SKM-1 (cell line): Measurements from ENCODE around the gene ZDHHC24.
"Not testable (repeated sequence)": the region's sequence is repeated elsewhere in the genome, so short reads cannot be mapped to it uniquely, and the experiment has no call there.

Source experiments
- DNase-seq: peaks from one replicate; lab custom pipeline; 2025; ENCODE audit not compliant: unreplicated experiment; lab: John Stamatoyannopoulos, UW

ZDHHC24 gene, protein sequence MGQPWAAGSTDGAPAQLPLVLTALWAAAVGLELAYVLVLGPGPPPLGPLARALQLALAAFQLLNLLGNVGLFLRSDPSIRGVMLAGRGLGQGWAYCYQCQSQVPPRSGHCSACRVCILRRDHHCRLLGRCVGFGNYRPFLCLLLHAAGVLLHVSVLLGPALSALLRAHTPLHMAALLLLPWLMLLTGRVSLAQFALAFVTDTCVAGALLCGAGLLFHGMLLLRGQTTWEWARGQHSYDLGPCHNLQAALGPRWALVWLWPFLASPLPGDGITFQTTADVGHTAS

GRCh38 chr11:66545701-66546367 lies at the start of gene ZDHHC24:
Gene ZDHHC24, minus strand, starts transcription at chr11:66546048. Its CDS starts 45 bp downstream, at chr11:66546003.
- peak; percentile 96 for DNase-seq

DNA sequence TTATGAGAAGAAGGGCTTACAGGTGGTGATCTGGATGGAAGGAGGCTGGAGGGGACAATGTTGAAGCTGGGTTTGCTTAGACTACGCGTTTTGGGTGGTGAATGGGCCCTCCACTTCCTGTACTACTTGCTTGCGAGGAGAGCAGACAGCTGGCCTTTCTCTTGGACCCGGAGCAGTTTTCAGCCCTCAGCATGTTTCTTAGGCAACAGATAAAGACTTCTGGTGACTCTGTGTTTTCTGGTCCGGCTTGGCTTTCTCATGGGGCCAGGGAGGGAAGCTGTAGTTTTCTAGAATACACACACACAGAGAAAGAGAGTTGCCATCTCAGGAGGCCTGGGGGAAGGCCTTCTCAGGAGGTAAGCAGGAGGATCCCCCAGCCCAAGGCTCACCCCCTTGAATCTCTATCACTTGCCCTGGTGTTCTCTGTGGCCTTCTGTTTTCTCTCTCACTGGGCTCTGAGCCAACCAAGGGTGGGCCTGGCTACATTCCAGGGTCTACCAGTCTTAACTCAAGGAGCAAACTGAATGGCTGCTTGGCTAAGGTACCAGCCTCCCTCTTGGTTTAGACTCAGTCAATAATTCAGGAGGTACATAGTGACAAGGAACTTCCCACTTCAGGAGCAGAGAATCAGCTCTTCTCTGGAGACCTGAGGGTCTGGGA lies 49.5 kb upstream of the ZDHHC24 start:
- no peak for DNase-seq

- DNase-seq, result no peak
Observed at GRCh38 chr11:66593650-66594049, 47.8 kb upstream of the ZDHHC24 start.

- DNase-seq, result no peak
Observed at GRCh38 chr11:66593303-66593635, 47.4 kb upstream of the ZDHHC24 start.

DNA sequence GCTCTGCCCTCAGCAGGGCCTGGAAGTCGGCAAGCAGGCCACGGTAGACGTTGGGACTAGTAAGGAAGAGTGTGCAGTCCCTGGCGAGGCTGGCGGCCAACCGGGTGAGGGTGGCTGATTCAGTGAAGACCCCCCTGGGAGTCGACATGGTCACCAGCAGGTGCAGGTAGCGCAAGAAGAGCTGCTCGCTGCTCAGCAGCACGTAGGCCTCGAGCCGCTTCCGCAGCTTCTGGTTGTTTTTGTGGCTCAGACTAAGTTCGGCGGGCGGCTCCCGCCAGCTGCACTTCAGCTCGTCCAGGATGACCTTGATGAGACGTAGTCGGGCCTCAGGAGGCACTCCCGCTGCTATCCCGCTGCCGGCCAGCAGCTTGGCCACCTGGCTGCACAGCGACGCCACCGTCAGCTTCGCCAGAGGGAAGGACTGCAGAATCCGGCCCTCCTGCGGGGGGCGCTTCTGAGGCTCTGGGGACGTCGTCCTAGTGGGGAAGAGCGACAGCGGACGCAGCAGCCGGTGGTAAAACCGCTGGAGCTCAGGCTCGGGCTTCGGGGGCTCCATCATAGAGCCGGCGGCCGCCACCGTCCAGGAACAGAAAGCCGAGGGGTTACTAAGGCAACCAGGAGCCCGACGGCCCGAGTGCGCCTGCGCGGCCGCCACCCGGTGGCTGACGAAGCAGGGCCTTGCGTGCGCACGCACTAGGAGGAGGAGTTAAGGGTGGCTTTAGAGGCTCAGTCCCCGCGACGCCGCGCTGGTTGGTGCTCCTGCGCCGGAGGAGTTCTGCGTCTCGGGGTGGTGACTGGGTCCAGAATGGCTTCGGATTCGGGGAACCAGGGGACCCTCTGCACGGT lies 46.8 kb upstream of the ZDHHC24 start, which contains the start of the genes CCDC87 and CCS:
Gene CCDC87, minus strand, starts transcription at position 607 of the 846 bp plus-strand sequence. Its CDS starts 48 bp downstream, at position 559.
Gene CCS, plus strand, starts transcription at position 729 of the 846 bp plus-strand sequence. Its CDS starts 77 bp downstream, at position 806.
- peak; percentile 92 for DNase-seq

DNA sequence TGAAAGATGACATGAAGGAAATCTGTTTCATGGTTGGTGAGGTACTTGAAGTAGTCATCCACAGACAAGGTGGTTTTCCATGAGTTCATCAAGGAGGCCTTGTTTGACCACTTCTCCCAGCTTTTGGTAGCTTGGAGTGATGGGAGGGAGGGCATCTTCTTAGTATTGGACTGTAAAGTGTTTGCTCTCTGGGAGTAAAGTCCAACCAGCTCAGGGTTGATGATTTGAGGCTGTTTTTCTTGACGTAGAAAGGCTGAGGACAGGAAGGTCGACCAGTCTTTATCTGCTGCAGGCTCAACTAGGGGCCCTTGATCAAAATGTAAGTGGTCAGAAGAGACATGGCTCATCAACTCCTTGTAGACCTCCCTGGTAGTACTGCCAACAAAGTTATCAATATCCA lies 45.3 kb upstream of the ZDHHC24 start:
- no peak for DNase-seq

DNA sequence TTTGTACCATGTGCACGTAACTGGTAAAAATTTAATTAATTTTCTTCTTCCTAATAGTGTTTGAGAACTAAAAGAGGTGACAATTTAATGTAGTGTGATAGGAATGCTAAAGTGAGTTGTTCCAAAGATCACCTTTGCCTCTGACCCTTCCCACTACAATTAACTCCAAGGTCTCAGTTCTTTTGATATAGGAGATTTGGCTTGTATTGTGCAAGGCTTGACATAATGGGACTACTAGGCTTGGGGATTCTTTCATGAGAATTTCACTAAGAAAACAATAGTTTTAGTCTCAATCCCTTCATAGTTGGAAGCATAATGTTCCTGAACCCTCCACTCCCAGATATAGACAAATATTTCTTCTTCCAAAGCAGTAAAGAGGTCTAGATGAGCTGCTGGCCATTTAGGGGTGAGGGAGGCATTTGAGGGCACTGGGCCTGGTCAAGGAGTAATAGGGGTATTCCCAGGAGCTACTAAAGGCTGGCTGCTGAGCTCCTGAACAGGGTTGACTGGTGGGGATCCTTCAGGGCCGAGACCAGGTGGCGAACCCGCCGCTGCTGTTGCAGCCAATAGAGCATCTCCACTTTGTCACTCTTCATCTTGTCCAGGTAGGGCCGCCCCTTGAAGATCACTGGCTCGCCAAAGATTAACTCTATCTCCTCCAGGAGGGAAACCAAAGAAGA lies 44.3 kb upstream of the ZDHHC24 start:
- no peak for DNase-seq

- DNase-seq, result not testable (repeated sequence)
Observed at GRCh38 chr11:66589315-66589714, 43.5 kb upstream of the ZDHHC24 start.

GRCh38 chr11:66586136-66586535 lies 40.3 kb upstream of the ZDHHC24 start:
- DNase-seq, result no peak

DNA sequence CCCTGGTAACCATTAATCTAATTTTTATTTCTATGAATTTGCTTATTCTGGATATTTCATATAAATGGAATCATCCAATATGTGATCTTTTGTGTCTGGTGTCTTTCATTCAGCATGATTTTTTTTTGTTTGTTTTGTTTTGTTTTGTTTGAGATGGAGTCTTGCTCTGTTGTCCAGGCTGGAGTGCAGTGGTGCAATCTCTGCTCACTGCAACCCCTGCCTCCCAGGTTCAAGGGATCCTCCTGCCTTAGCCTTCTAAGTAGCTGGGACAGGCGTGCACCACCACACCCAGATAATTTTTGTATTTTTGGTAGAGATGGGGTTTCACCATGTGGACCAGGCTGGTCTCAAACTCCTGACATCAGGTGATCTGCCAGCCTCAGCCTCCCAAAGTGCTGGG lies 39.6 kb upstream of the ZDHHC24 start:
- DNase-seq, result not testable (repeated sequence)

DNA sequence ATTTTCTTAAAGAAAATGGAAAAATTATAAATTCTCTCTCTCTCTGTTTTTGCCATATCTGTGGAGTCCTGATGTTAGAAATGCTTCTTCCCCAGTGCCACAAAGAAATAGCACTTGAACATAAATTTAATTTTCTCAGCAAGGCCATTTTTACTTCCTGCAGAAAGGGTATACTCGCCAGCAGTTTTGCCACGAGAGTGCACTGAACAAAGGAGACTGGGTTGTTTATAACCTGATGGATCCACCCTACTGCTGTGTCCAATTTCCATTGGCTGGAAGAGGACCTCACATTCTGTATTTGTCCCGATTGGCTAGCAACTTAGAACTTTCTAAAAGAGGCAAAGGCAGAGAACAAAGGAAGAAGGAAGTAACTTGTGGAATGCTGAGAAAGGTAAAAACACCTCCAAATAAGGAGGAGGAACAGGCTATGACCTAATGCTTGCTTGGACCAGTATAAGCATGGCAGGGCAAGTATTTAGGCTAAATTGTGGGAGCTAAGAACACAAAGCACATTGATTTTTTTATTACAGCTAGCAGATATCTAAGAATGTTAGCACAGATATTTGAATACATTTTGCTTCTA lies 36.8 kb upstream of the ZDHHC24 start:
- not testable (repeated sequence) for DNase-seq

DNA sequence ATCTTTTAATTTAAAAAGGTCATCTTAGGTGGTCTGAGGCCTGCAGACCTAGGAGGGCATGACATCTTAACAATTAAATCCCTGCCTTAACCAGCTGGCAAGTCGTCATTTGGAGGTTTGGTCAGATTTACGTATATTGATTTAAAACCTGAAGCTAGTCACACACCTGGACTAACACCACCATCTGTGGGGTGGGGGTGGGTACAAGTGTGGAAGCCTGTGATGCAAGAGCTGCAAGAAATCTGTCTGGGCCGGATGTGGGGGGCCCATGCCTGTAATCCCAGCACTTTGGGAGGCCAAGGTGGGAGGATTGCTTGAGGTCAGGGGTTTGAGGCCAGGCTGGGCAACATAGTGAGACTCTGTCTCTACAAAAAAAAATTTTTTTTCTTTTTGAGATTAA lies 35.4 kb upstream of the ZDHHC24 start:
- no peak for DNase-seq

GRCh38 chr11:66580803-66581202 lies 35.0 kb upstream of the ZDHHC24 start:
- no peak for DNase-seq

GRCh38 chr11:66579017-66579606 lies 33.3 kb upstream of the ZDHHC24 start:
- peak; percentile 20 for DNase-seq

DNA sequence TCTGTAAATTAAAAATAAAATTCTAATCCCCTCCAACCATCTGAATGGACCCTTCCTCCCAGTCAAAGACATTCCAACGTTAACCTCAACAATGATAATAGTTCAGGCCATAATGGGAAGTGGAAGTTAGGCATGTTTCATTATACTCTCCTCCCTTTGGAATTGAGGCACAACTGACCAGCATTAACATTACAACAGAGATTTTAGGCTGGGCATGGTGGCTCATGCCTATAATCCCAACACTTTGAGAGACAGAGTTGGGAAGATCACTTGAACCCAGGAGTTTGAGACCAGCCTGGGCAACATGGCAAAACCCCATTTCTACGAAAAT lies 25.0 kb upstream of the ZDHHC24 start:
- no peak for DNase-seq

DNA sequence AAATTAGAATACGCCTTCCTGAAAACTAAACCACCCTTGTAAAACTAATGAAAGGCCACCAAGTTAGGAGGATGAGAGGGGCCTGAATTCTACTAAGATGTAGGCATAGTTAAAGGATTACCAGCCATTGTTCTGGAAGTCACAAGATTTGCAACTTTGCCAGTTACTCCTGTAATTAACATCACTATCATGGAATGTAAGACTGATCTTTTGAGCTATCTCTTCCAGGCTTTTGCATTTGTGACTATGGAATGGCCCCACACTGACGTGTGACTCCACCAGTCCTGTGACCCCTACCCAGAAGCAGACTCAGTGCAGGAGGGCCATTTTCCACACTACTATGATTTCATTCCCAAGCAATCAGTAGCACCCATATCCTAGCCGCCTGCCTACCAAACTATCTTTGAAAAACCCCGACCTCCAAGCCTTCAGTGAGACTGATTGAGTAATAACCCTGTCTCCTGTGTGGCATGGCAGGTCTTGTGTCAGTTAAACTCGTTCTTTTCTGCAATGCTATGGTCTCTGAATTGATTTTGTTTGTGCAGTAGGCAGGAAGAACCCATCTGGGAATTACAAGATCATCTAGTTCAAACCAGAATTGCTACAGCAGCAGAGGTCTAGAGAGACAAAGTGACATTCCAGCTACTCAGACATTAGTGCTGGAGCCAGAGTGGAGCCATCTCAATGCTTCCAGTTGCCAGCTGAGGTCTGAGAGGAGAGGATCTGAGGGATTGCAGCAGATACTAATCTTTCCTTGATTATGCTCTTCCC lies 24.4 kb upstream of the ZDHHC24 start:
- DNase-seq, result no peak

DNA sequence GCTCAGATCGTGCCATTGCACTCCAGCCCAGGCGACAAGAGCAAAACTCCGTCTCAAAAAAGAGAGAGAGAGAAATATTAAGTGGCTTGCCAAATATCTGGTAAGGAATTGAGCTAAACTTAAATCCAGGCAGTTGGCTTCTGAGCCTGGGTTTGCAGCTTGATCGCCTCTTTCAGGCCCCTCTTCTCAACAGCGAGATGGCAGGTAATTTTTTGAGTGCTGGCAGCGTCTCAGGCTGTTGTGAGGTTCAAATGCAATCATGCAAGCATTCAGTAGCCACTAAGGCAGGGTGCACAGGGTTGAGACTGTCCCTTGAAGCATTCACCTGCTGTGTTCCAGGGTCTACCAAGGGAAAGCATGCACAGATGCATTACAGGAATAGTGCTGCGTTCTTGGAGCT lies 23.2 kb upstream of the ZDHHC24 start:
- no peak for DNase-seq

DNA sequence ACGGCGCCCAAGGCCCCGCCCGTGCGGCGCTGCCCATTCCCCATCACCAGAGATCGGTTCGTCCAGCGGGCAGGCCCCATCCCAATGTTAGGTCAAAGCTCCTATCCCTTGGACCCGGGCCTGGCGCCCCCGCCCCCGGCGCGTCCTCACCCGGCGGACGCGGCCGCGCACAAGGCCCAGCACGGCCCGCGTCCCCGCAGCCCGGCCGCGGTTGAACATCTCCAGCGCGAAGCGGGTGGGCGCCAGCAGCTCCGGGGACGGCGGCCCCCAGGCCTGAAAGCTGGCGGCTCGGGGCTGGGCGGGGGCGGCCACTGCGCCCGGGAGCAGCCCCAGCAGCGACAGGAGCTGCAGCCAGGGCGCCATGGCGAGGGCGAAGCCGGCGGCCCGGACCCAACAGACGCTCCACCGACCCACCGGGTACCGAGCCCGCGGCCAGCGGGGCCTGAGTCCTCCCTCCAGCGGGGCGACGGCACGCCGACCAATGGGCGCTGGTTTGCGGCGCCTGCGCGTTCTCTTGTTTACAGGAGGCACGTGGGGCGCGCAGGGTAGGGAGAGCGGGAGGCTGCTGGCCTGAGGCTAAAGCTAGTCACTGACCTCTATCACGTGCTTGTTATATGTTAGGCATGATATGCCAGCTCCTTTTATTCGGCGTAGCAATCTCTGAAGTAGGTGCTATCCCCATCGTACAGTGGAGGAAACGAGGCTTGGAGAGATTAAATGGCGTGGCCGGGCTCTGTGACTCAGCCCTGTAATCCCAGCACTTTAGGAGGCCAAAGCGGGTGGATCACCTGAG lies 22.5 kb upstream of the ZDHHC24 start, which contains the start of gene CTSF:
Gene CTSF, minus strand, starts transcription at position 483 of the 793 bp plus-strand sequence. Its CDS starts 120 bp downstream, at position 363.
- no peak for DNase-seq
